Endometrial microvascular endothelial cells (primary cell): ENCODE results near the gene PDLIM4. TPM values are rescaled to one million over a fixed set of nuclear protein-coding genes. Genes with fewer than 3 reads are reported as not detected.

ENCODE experiments used
- in situ Hi-C: cut with HindIII; loops from 2 replicates; pipeline ENCODE4 v1.10.0; 2017; ENCODE audit warnings: low sequenced_read_pairs, low pct_unique_long_range_greater_than_20kb; ENCODE audit errors: inconsistent ontology term
- total RNA-seq: library from RNA; depleted of rRNA; stranded (reverse); fragments of >200 nt; gene quantifications from one replicate; pipeline ENCODE4 v1.2.3, GENCODE V29; 2015; ENCODE audit errors: inconsistent ontology term

The PDLIM4 gene
- total RNA-seq, 1 donor from 2014 or later, result 113 TPM

- in situ Hi-C loops, result no loop called here
Measured at GRCh38 chr5:132273631-132274030, 16.1 kb downstream of the PDLIM4 start.

GRCh38 chr5:132274050-132274792 is 16.7 kb downstream of the PDLIM4 start:
- in situ Hi-C loops, result no loop called here

- in situ Hi-C loops, result no loop called here
Measured at GRCh38 chr5:132275367-132276220, 18.1 kb downstream of the PDLIM4 start.

- in situ Hi-C loops, result no loop called here
Measured at GRCh38 chr5:132277256-132277655, 19.8 kb downstream of the PDLIM4 start.

GRCh38 chr5:132277971-132278853 is 20.7 kb downstream of the PDLIM4 start:
- in situ Hi-C loops, result no loop called here

GRCh38 chr5:132279801-132280200 is 22.3 kb downstream of the PDLIM4 start:
- in situ Hi-C loops, result no loop called here

GRCh38 chr5:132280371-132281240 is 23.1 kb downstream of the PDLIM4 start:
- in situ Hi-C loops, result no loop called here

GRCh38 chr5:132281856-132282614 is 24.5 kb downstream of the PDLIM4 start:
- in situ Hi-C loops, result no loop called here

GRCh38 chr5:132283423-132284043 is 26.0 kb downstream of the PDLIM4 start:
- in situ Hi-C loops, result no loop called here

GRCh38 chr5:132289097-132289496 is 31.6 kb downstream of the PDLIM4 start:
- in situ Hi-C loops, result no loop called here

- in situ Hi-C loops, result no loop called here
Measured at GRCh38 chr5:132291026-132291425, 33.5 kb downstream of the PDLIM4 start.

- in situ Hi-C loops, result no loop called here
Measured at GRCh38 chr5:132293066-132293991, 35.8 kb downstream of the PDLIM4 start.

GRCh38 chr5:132293992-132294727 is 36.7 kb downstream of the PDLIM4 start, which contains the start of gene SLC22A4:
Gene SLC22A4 (plus strand): TSS chr5:132294394. CDS start chr5:132294617, 223 bp downstream.
- in situ Hi-C loops, result no loop called here

- in situ Hi-C loops, result no loop called here
Measured at GRCh38 chr5:132294728-132295504, 37.4 kb downstream of the PDLIM4 start.
